ENCODE data around the gene CCDC71L. TPM values are rescaled to one million over a fixed set of nuclear protein-coding genes. Genes with fewer than 3 reads are reported as not detected.

CCDC71L gene
- total and polyA plus RNA-seq, 2 of the 13 experiments (the other 11 are each of a cell fraction or from before 2014, with no cell fraction given) = 0.02 TPM; not detected in 1

- no peak for DNase-seq (ENCODE audit: low spot score)
- no peaks in the 10 kb centered on the region for H3K79me2 ChIP-seq (ENCODE audit: insufficient read depth, low read length)
- no peaks in the 10 kb centered on the region for H3K4me1 ChIP-seq (ENCODE audit: insufficient read depth, low read length)
- no peak overlapping the region for H3K9ac ChIP-seq (ENCODE audit: insufficient read depth, low read depth, low read length)
- 13% methylated on average over 5 of the region's 5 CpGs for WGBS (ENCODE audit: low lambda C conversion rate)
- H4K20me1 ChIP-seq (ENCODE audit: insufficient read depth, low read length) = no peaks in the 10 kb centered on the region
- H2AFZ ChIP-seq (ENCODE audit: low read length) = no peak overlapping the region
- no peak for FAIRE-seq
- H3K4me2 ChIP-seq (ENCODE audit: low read depth, low read length) = no peak overlapping the region
- BruUV-seq (replicated peaks) = no TSS peak
- no peak overlapping the region for H3K27ac ChIP-seq (ENCODE audit: extremely low read length, insufficient read depth, low read length)
- in situ Hi-C loops (cut with HindIII; ENCODE audit: extremely low pct_ligation_motif_present, low pct_unique_long_range_greater_than_20kb) (no loop called here), intact Hi-C loops (cut with micrococcal nuclease; ENCODE audit: unreplicated experiment) (no loop called here)
- no peak for ATAC-seq
- H3K36me3 ChIP-seq (replicated peaks in 1 of 2; ENCODE audit: control insufficient read depth in 1 of 2, insufficient read depth in 2 of 2, low read length in 2 of 2) = no peaks in the 10 kb centered on the region
- no peaks in the 10 kb centered on the region for H3K9me3 ChIP-seq (ENCODE audit: low read length)
- no peak for TF ChIP-seq ATF7 (IDR thresholded peaks at IDR 0.05)
- no peak for TF ChIP-seq ATF7 (CRISPR knock-in tag; IDR thresholded peaks at IDR 0.05)
- no peak for TF ChIP-seq PHF21A (CRISPR knock-in tag; IDR thresholded peaks at IDR 0.05)
- no peak for TF ChIP-seq KLF16 (CRISPR knock-in tag; IDR thresholded peaks at IDR 0.05)
- H3K27me3 ChIP-seq (ENCODE audit: control insufficient read depth in 1 of 2, insufficient read depth in 2 of 2, low read length in 2 of 2) = peaks cover 0 to 7% of the 10 kb centered on the region in 2 experiments; a peak in 2 of 5 replicates
- ChIA-PET POLR2A (no interaction called here), CTCF (ENCODE audit: low intra/inter-chr PET ratio, low total read pairs) (no interaction called here)
- no peak overlapping the region for H3K4me3 ChIP-seq (replicated peaks in 1 of 3; ENCODE audit: insufficient read depth in 1 of 3, low read depth in 2 of 3, low read length in 3 of 3)
Observed at GRCh38 chr7:106657085-106657991, 3.6 kb downstream of the CCDC71L start.

GRCh38 chr7:106655703-106656498 lies 5.1 kb downstream of the CCDC71L start:
- H3K9me3 ChIP-seq (ENCODE audit: low read length) = no peaks in the 10 kb centered on the region

More at GRCh38 chr7:106655703-106656498, 5.1 kb downstream of the CCDC71L start:
- 7% methylated on average over 5 of the region's 5 CpGs for WGBS (ENCODE audit: low lambda C conversion rate)
- no peaks in the 10 kb centered on the region for H4K20me1 ChIP-seq (ENCODE audit: insufficient read depth, low read length)
- no peak for ATAC-seq
- BruUV-seq (replicated peaks) = no TSS peak
- H3K79me2 ChIP-seq (ENCODE audit: insufficient read depth, low read length) = no peaks in the 10 kb centered on the region
- H3K27ac ChIP-seq (ENCODE audit: extremely low read length, insufficient read depth, low read length) = no peak overlapping the region
- in situ Hi-C loops (cut with HindIII; ENCODE audit: extremely low pct_ligation_motif_present, low pct_unique_long_range_greater_than_20kb) (no loop called here), intact Hi-C loops (cut with micrococcal nuclease; ENCODE audit: unreplicated experiment) (no loop called here)
- FAIRE-seq = no peak
- no peaks in the 10 kb centered on the region for H3K4me1 ChIP-seq (ENCODE audit: insufficient read depth, low read length)
- H2AFZ ChIP-seq (ENCODE audit: low read length) = no peak overlapping the region
- no peak overlapping the region for H3K4me2 ChIP-seq (ENCODE audit: low read depth, low read length)
- ChIA-PET CTCF (ENCODE audit: low intra/inter-chr PET ratio, low total read pairs) (no interaction called here), POLR2A (no interaction called here)
- H3K9ac ChIP-seq (ENCODE audit: insufficient read depth, low read depth, low read length) = no peak overlapping the region
- TF ChIP-seq ZBTB21 (CRISPR knock-in tag; IDR thresholded peaks at IDR 0.05) (no peak), MBD4 (IDR thresholded peaks at IDR 0.05; ENCODE audit: borderline replicate concordance, low read length) (no peak), ZSCAN25 (CRISPR knock-in tag; IDR thresholded peaks at IDR 0.05) (no peak), ZFY (CRISPR knock-in tag; IDR thresholded peaks at IDR 0.05) (no peak), SATB2 (CRISPR knock-in tag; IDR thresholded peaks at IDR 0.05) (no peak), ZNF33A (CRISPR knock-in tag; IDR thresholded peaks at IDR 0.05; ENCODE audit: borderline replicate concordance) (no peak), TBX2 (CRISPR knock-in tag; IDR thresholded peaks at IDR 0.05; ENCODE audit: borderline replicate concordance) (no peak), ELK4 (CRISPR knock-in tag; IDR thresholded peaks at IDR 0.05; ENCODE audit: borderline replicate concordance) (no peak), ZNF20 (CRISPR knock-in tag; IDR thresholded peaks at IDR 0.05) (no peak), KAT7 (CRISPR knock-in tag; IDR thresholded peaks at IDR 0.05; ENCODE audit: borderline replicate concordance) (no peak), IRX3 (CRISPR knock-in tag; IDR thresholded peaks at IDR 0.05; ENCODE audit: borderline replicate concordance, low read depth) (no peak)
- no peak overlapping the region for H3K4me3 ChIP-seq (replicated peaks in 1 of 3; ENCODE audit: insufficient read depth in 1 of 3, low read depth in 2 of 3, low read length in 3 of 3)
- no peak for DNase-seq (ENCODE audit: low spot score)
- no peaks in the 10 kb centered on the region for H3K36me3 ChIP-seq (replicated peaks in 1 of 2; ENCODE audit: control insufficient read depth in 1 of 2, insufficient read depth in 2 of 2, low read length in 2 of 2)
- peaks cover 0 to 7% of the 10 kb centered on the region in 2 experiments; a peak in 2 of 5 replicates for H3K27me3 ChIP-seq (ENCODE audit: control insufficient read depth in 1 of 2, insufficient read depth in 2 of 2, low read length in 2 of 2)

Measured in HepG2 (cell line).